PC-3 (cell line): Measurements from ENCODE around the gene DMD.

Experiments
- CTCF ChIP-seq: fragments of 300-600 bp; sonication (generic); conservative IDR thresholded peaks from 2 replicates; pipeline ENCODE4 v1.5.1; 2017; ENCODE audit warnings: antibody characterized with exemption, low read depth, mild to moderate bottlenecking, low read length
- EZH2phosphoT487 ChIP-seq: fragments of 300-600 bp; sonication (generic); IDR thresholded peaks from 2 replicates; pipeline ENCODE4 v1.6.1; 2018; ENCODE audit warnings: mild to moderate bottlenecking, antibody characterized with exemption, low read length, borderline replicate concordance

- no peak for TF ChIP-seq CTCF
- no peak for TF ChIP-seq EZH2phosphoT487
Observed at GRCh38 chrX:32448320-32448719, 763.0 kb downstream of the DMD start.
